H1 (cell line): Measurements from ENCODE around the gene PTPN21. TPM values are rescaled to one million over a fixed set of nuclear protein-coding genes. Genes with fewer than 3 reads are reported as not detected.

Source experiments
- CTCF ChIA-PET: fragments of 300-600 bp; sonication (Branson Sonifier 250); formaldehyde crosslinking; loops from one replicate; lab custom pipeline; 2021; ENCODE audit not compliant: partially characterized antibody; lab: Charles Lee
- POLR2A ChIA-PET: fragments of 300-600 bp; sonication (Branson Sonifier 250); formaldehyde crosslinking; loops from one replicate; lab custom pipeline; 2021; ENCODE audit warnings: inconsistent platforms; ENCODE audit not compliant: partially characterized antibody; lab: Charles Lee
- DNase-seq, 2 experiments: peaks; one replicate each; pipeline versions ENCODE4 v3.0.0 to v3.0.0-alpha.2; 2010 to 2022; ENCODE audit warnings: low spot score in 2 of 2, low read depth in 1 of 2, mixed read lengths in 1 of 2
- FAIRE-seq: peaks from 2 replicates; lab custom pipeline; 2011; peaks lifted over from hg19 to GRCh38; lab: Jason Lieb, UNC
- H2AFZ ChIP-seq: 2 replicates; pipeline ENCODE4 v1.8.1; 2012; ENCODE audit warnings: low read length, inconsistent platforms
- H2AK5ac ChIP-seq: 2 replicates; pipeline ENCODE4 v1.6.1; 2013; ENCODE audit warnings: low read depth, low read length
- H2BK120ac ChIP-seq: replicated peaks from 2 replicates; pipeline ENCODE3; 2013; ENCODE audit warnings: low read depth, low read length, inconsistent platforms
- H2BK12ac ChIP-seq: 2 replicates; pipeline ENCODE4 v1.6.1; 2013; ENCODE audit warnings: low read depth, low read length
- H2BK15ac ChIP-seq: 2 replicates; pipeline ENCODE4 v1.6.1; 2013; ENCODE audit warnings: low read length
- H2BK20ac ChIP-seq: 2 replicates; pipeline ENCODE4 v1.6.1; 2013; ENCODE audit warnings: low read length
- H2BK5ac ChIP-seq: 2 replicates; pipeline ENCODE4 v1.6.1; 2013; ENCODE audit warnings: low read depth, low read length
- H3K14ac ChIP-seq: 2 replicates; pipeline ENCODE4 v1.6.1; 2013; ENCODE audit warnings: inconsistent platforms; ENCODE audit not compliant: insufficient read length
- H3K18ac ChIP-seq: 2 replicates; pipeline ENCODE4 v1.6.1; 2013; ENCODE audit warnings: low read length; ENCODE audit errors: extremely low read depth
- H3K23ac ChIP-seq: 2 replicates; pipeline ENCODE4 v1.6.1; 2013; ENCODE audit warnings: inconsistent platforms; ENCODE audit not compliant: insufficient read length
- H3K23me2 ChIP-seq: 2 replicates; pipeline ENCODE4 v1.6.1; 2013; ENCODE audit warnings: low read depth, low read length
- H3K27ac ChIP-seq: 2 replicates; pipeline ENCODE4 v1.6.1; 2011; ENCODE audit warnings: low read depth, low read length, inconsistent platforms
- H3K27me3 ChIP-seq, 4 experiments: replicated peaks in 1 of 4; 1 replicate in 1 of 4; 2 replicates in 3 of 4; pipeline versions ENCODE4 v1.6.1 to v1.8.1; 2011 to 2013; ENCODE audit warnings: low read length in 3 of 4, mild to moderate bottlenecking in 3 of 4, inconsistent platforms in 2 of 4, mixed read lengths in 2 of 4, moderate library complexity in 1 of 4; ENCODE audit not compliant: control insufficient read depth in 3 of 4, insufficient read depth in 3 of 4; ENCODE audit errors: extremely low read depth in 1 of 4
- H3K36me3 ChIP-seq, 4 experiments: 2 replicates each; pipeline versions ENCODE4 v1.6.1 to v1.8.1; 2011 to 2013; ENCODE audit warnings: mild to moderate bottlenecking in 4 of 4, low read length in 3 of 4, moderate library complexity in 2 of 4, control low read depth in 1 of 4, inconsistent platforms in 1 of 4; ENCODE audit not compliant: insufficient read depth in 4 of 4, control insufficient read depth in 2 of 4
- H3K4ac ChIP-seq: replicated peaks from 2 replicates; pipeline ENCODE3; 2013; ENCODE audit warnings: low read length, low read depth, mixed read lengths, inconsistent platforms; ENCODE audit not compliant: insufficient read length
- H3K4me1 ChIP-seq, 4 experiments: replicated peaks in 1 of 4; 1 replicate in 1 of 4; 2 replicates in 3 of 4; pipeline versions ENCODE4 v1.6.1 to v1.8.1; 2011 to 2013; ENCODE audit warnings: low read length in 3 of 4, inconsistent platforms in 2 of 4, mixed read lengths in 1 of 4; ENCODE audit not compliant: insufficient read depth in 4 of 4, control insufficient read depth in 3 of 4
- H3K4me2 ChIP-seq, 2 experiments: 2 replicates each; pipeline versions ENCODE4 v1.6.1 to v1.8.1; 2011 to 2013; ENCODE audit warnings: low read depth in 2 of 2, low read length in 2 of 2, control low read depth in 1 of 2, inconsistent platforms in 1 of 2, mild to moderate bottlenecking in 1 of 2; ENCODE audit not compliant: insufficient read depth in 1 of 2
- H3K4me3 ChIP-seq, 4 experiments: fragments of 200-600, 300-600 bp in 1 of 4; sonication (generic), shearing (Covaris generic), sonication (Bioruptor Twin) in 1 of 4; 2 replicates each; pipeline versions ENCODE4 v1.5.1 to v1.8.1; 2011 to 2016; ENCODE audit warnings: low read length in 4 of 4, low read depth in 3 of 4, control low read depth in 2 of 4, inconsistent platforms in 2 of 4, mild to moderate bottlenecking in 2 of 4, mixed read lengths in 1 of 4, moderate library complexity in 1 of 4; ENCODE audit not compliant: insufficient read depth in 2 of 4; ENCODE audit errors: extremely low read depth in 1 of 4
- H3K56ac ChIP-seq: replicated peaks from 2 replicates; pipeline ENCODE3; 2013; ENCODE audit warnings: low read depth, mild to moderate bottlenecking, mixed read lengths, low read length, inconsistent platforms; ENCODE audit not compliant: insufficient read length
- H3K79me1 ChIP-seq: 2 replicates; pipeline ENCODE4 v1.6.1; 2013; ENCODE audit warnings: low read depth, low read length, control low read depth
- H3K79me2 ChIP-seq, 2 experiments: 2 replicates each; pipeline versions ENCODE4 v1.6.1 to v1.8.1; 2012 to 2013; ENCODE audit warnings: low read length in 2 of 2, mild to moderate bottlenecking in 2 of 2, inconsistent platforms in 1 of 2; ENCODE audit not compliant: insufficient read depth in 2 of 2, control insufficient read depth in 1 of 2
- H3K9ac ChIP-seq, 4 experiments: replicated peaks in 1 of 4; 1 replicate in 1 of 4; 2 replicates in 3 of 4; pipeline versions ENCODE4 v1.6.1 to v1.8.1; 2011 to 2013; ENCODE audit warnings: low read depth in 3 of 4, low read length in 3 of 4, control low read depth in 2 of 4, mild to moderate bottlenecking in 2 of 4, moderate library complexity in 2 of 4, inconsistent platforms in 1 of 4; ENCODE audit errors: extremely low read depth in 1 of 4
- H3K9me3 ChIP-seq, 2 experiments: 2 replicates each; pipeline versions ENCODE4 v1.6.1 to v1.8.1; 2012 to 2013; ENCODE audit warnings: mild to moderate bottlenecking in 2 of 2, moderate library complexity in 2 of 2, control low read depth in 1 of 2, inconsistent platforms in 1 of 2, low read depth in 1 of 2, low read length in 1 of 2, mixed read lengths in 1 of 2; ENCODE audit not compliant: insufficient read depth in 2 of 2
- H4K20me1 ChIP-seq, 2 experiments: replicated peaks in 1 of 2; 2 replicates each; pipeline versions ENCODE3 to v1.8.1; 2011 to 2013; ENCODE audit warnings: inconsistent platforms in 2 of 2, low read length in 2 of 2, mild to moderate bottlenecking in 1 of 2; ENCODE audit not compliant: insufficient read depth in 2 of 2, control insufficient read depth in 1 of 2
- H4K5ac ChIP-seq: 2 replicates; pipeline ENCODE4 v1.6.1; 2013; ENCODE audit warnings: low read length, low read depth, mixed read lengths, inconsistent platforms; ENCODE audit not compliant: insufficient read length
- H4K8ac ChIP-seq: 2 replicates; pipeline ENCODE4 v1.8.0; 2013; ENCODE audit warnings: mild to moderate bottlenecking, moderate library complexity, low read length, inconsistent platforms; ENCODE audit not compliant: insufficient read depth; ENCODE audit errors: extremely low read depth
- H4K91ac ChIP-seq: replicated peaks from 2 replicates; pipeline ENCODE3; 2013; ENCODE audit warnings: low read length, mixed read lengths, inconsistent platforms; ENCODE audit not compliant: insufficient read length
- CEBPB ChIP-seq: IDR thresholded peaks from 2 replicates; pipeline ENCODE4 v1.6.1; 2012; ENCODE audit warnings: low read depth, low read length
- CREB1 ChIP-seq: IDR thresholded peaks from 2 replicates; pipeline ENCODE4 v1.6.1; 2012; ENCODE audit warnings: inconsistent platforms
- EP300 ChIP-seq, 2 experiments: IDR thresholded peaks; 1 replicate in 1 of 2; 2 replicates in 1 of 2; pipeline ENCODE4 v1.6.1; 2011 to 2012; ENCODE audit warnings: low read depth in 2 of 2, low read length in 2 of 2, mild to moderate bottlenecking in 2 of 2, borderline replicate concordance in 1 of 2, inconsistent platforms in 1 of 2, moderate library complexity in 1 of 2
- GABPA ChIP-seq: IDR thresholded peaks from 2 replicates; pipeline ENCODE4 v1.6.1; 2011; ENCODE audit warnings: mild to moderate bottlenecking, low read length, moderate library complexity, borderline replicate concordance; ENCODE audit not compliant: insufficient read depth
- MAFK ChIP-seq: IDR thresholded peaks from 2 replicates; pipeline ENCODE4 v1.6.1; 2012; ENCODE audit warnings: low read depth, mild to moderate bottlenecking, improper control_type of control experiment, low read length
- NANOG ChIP-seq: IDR thresholded peaks from 2 replicates; pipeline ENCODE4 v1.6.1; 2011; ENCODE audit warnings: low read length, low read depth, mild to moderate bottlenecking, inconsistent platforms; ENCODE audit not compliant: insufficient read depth, poor library complexity, severe bottlenecking
- POU5F1 ChIP-seq: IDR thresholded peaks from 2 replicates; pipeline ENCODE4 v1.6.1; 2011; ENCODE audit warnings: low read depth, mild to moderate bottlenecking, low read length, moderate library complexity
- RXRA ChIP-seq: IDR thresholded peaks from 2 replicates; pipeline ENCODE4 v1.6.1; 2011; ENCODE audit warnings: low read depth, mild to moderate bottlenecking, low read length, moderate library complexity; ENCODE audit not compliant: insufficient read depth
- SP2 ChIP-seq: IDR thresholded peaks from 2 replicates; pipeline ENCODE4 v1.6.1; 2012; ENCODE audit warnings: mild to moderate bottlenecking, low read length, inconsistent platforms
- SRF ChIP-seq: IDR thresholded peaks from 2 replicates; pipeline ENCODE4 v1.6.1; 2011; ENCODE audit warnings: mild to moderate bottlenecking, low read depth, low read length, moderate library complexity
- TAF7 ChIP-seq: optimal IDR thresholded peaks from 2 replicates; pipeline ENCODE3; 2011; ENCODE audit warnings: low read depth, mild to moderate bottlenecking, inconsistent platforms, low read length, moderate library complexity, borderline replicate concordance
- YY1 ChIP-seq: IDR thresholded peaks from 2 replicates; pipeline ENCODE4 v1.6.1; 2011; ENCODE audit warnings: low read depth, mild to moderate bottlenecking, low read length
- ZNF274 ChIP-seq: IDR thresholded peaks from 2 replicates; pipeline ENCODE4 v1.7.0; 2012; ENCODE audit warnings: low read length, borderline replicate concordance; ENCODE audit errors: extremely low read depth
- WGBS, 2 experiments: shearing (Covaris generic) in 1 of 2; methylation state at CpG; one replicate each; pipeline versions ENCODE4 v1.1.6 to v1.1.7; 2013 to 2015; ENCODE audit warnings: low lambda C conversion rate in 2 of 2, mixed read lengths in 2 of 2, inconsistent platforms in 1 of 2, low coverage in 1 of 2, missing lambda C conversion rate in 1 of 2; ENCODE audit not compliant: insufficient replicate concordance in 2 of 2, insufficient coverage in 1 of 2, insufficient read length in 1 of 2; ENCODE audit errors: extremely low coverage in 1 of 2, missing lambda C conversion rate in 1 of 2; 5-methylcytosine and 5-hydroxymethylcytosine counted together
- polyA plus RNA-seq, 7 experiments: library from polyadenylated mRNA; depleted of rRNA in 3 of 7; stranded (reverse) in 5 of 7; unstranded in 2 of 7; fragments of >200 nt in 5 of 7; fragments of 200-250 nt in 2 of 7; gene quantifications; 1 replicate in 5 of 7; 2 replicates in 1 of 7; 4 replicates in 1 of 7; pipeline versions ENCODE4 v1.2.1 to v1.2.3, GENCODE V29; 2011 to 2013; ENCODE audit warnings: missing spikeins in 2 of 7, mixed read lengths in 2 of 7
- total RNA-seq: library from RNA; stranded (reverse); fragmentation: NEBNext Ultra II Directional; extraction: Animal tissue kit (Norgen Biotek cat#: 25700); gene quantifications from 2 replicates; pipeline ENCODE4 v1.2.1, GENCODE V29; 2021

Gene PTPN21
- total and polyA plus RNA-seq, 2 of the 8 experiments (the other 6 are each of a cell fraction or from before 2014, with no cell fraction given), result 6.5 to 16.1 TPM

GRCh38 chr14:88550078-88550477, 4.7 kb downstream of the PTPN21 start:
- Histone ChIP-seq H3K4me1 (peaks cover 0 to 2% (median 0%) of the 10 kb centered on the region in 4 experiments; a peak in 1 of 7 replicates), H2BK15ac (no peak overlapping the region), H3K9me3 (no peaks in the 10 kb centered on the region), H4K20me1 (no peaks in the 10 kb centered on the region), H3K27ac (no peak overlapping the region), H3K18ac (no peak overlapping the region), H4K5ac (no peak overlapping the region), H3K4me2 (no peak overlapping the region; a peak in 1 of 4 replicates), H2BK5ac (no peak overlapping the region), H2AFZ (no peak overlapping the region), H3K36me3 (peaks cover 4 to 20% (median 9%) of the 10 kb centered on the region in 4 experiments; a peak in 7 of 8 replicates), H3K4ac (no peak overlapping the region), H3K23ac (no peak overlapping the region), H3K56ac (no peak overlapping the region), H3K23me2 (peaks cover 4% of the 10 kb centered on the region; the same call in 1 of the 2 replicates), H2BK20ac (no peak overlapping the region), H3K27me3 (no peaks in the 10 kb centered on the region), H3K79me1 (no peaks in the 10 kb centered on the region), H3K79me2 (peaks cover 0 to 14% of the 10 kb centered on the region in 2 experiments; a peak in 3 of 4 replicates), H2BK120ac (no peak overlapping the region), H4K8ac (peak overlapping the region; percentile 11; the same call in 1 of the 2 replicates), H2BK12ac (no peak overlapping the region), H3K14ac (no peak overlapping the region), H4K91ac (no peak overlapping the region), H2AK5ac (no peak overlapping the region), H3K9ac (no peak overlapping the region), H3K4me3 (no peak overlapping the region)
- POLR2A ChIA-PET, result interaction anchor here (2.8 kb wide), 1 partner anchor 13 kb away, joined by 12 read pairs; the partner anchor contains the start of gene ZC3H14
- FAIRE-seq (no peak), DNase-seq (no peak)
- CTCF ChIA-PET, result interaction anchor here (1.3 to 3.5 kb wide), 2 partner anchors 10 to 57 kb away, joined by 3 to 21 read pairs; no protein-coding TSS in a partner anchor
- WGBS, 2 experiments, result 95% methylated on average over 15 of the region's 15 CpGs; no CpG with 5 or more reads in 1 of the 2 experiments
- TF ChIP-seq NANOG (no peak), YY1 (no peak), MAFK (no peak), SP2 (no peak), POU5F1 (no peak), TAF7 (no peak), CREB1 (no peak), ZNF274 (no peak), RXRA (no peak), GABPA (no peak), SRF (no peak), EP300 (IDR thresholded peaks at IDR 0.05; ENCODE audit: borderline replicate concordance in 1 of 2, low read depth in 2 of 2, low read length in 2 of 2) (no peak), CEBPB (no peak)
